Stimulated activated CD4-positive, alpha-beta T cell treated with anti-CD3 and anti-CD28 coated beads, TNF-alpha, amount 100 ng/mL, for 4 hours (primary cell): ENCODE measurements around the gene CPNE8.
"Not testable (repeated sequence)": the region's sequence is repeated elsewhere in the genome, so short reads cannot be mapped to it uniquely, and the experiment has no call there.

Experiments used
- DNase-seq, 3 experiments: peaks; one replicate each; pipeline ENCODE4 v3.0.0-alpha.2; 2020; ENCODE audit warnings: low read depth in 3 of 3

CPNE8 gene

DNA sequence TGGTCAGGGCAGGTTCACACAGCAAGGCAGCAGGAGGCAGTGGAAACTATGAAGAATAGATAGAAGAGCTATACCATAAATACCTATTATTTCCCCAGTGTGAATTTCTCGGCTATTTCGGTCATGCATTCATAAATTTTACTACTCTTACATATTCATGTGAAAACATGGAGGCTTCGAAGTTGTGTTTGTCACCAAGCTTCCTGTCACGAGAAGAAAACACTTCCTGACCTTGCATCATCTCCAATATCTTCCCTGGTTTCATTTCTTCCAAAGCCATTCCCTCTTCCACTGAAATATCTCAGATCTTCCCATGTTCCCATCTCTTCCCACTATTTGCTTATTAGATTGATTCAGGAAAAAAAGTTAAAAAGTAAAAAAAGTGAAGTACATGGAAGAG is 80.4 kb downstream of the CPNE8 start:
- DNase-seq: no peak

DNA sequence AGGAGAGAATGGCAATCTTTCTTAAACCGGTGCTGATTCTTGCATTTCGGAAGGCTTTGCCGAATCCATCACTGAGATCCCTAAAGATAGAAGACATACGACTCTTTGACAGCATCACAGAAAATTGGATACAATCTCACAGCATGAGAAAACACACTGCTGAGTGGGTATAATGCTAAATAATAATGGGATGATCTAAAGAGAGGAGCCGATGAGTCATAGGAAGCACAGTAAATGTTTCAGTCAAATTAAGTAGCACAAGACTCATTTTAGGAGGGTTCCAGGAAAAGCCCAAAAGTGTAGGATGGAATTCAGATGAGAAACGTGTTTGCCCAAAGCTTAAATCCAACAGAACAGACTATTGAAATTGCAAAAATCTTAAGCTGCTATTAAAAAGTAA is 81.7 kb downstream of the CPNE8 start:
- DNase-seq: no peak

GRCh38 chr12:38823314-38823713 is 82.1 kb downstream of the CPNE8 start:
- DNase-seq: no peak

GRCh38 chr12:38817942-38818341 is 87.4 kb downstream of the CPNE8 start:
- no peak for DNase-seq

DNA sequence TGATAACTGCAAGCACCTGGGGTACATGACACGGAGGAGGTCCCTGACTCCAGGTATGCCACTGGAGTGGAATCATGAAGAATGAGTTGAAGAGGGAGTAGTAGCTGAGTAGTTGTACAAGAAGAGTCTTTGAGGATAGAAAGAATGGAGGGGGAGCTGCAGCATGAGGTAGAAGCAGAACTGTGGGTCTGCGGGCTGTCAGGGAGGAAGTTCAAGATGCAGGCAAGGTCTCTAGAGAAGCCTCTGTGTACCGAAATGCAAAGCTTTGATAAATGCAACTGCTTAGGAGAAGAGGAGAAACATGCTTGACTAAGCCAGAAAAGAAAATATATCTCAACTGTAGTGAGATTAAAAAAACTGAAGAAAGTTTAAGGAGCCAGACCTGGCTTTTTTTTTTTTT is 91.5 kb downstream of the CPNE8 start:
- DNase-seq: no peak

DNA sequence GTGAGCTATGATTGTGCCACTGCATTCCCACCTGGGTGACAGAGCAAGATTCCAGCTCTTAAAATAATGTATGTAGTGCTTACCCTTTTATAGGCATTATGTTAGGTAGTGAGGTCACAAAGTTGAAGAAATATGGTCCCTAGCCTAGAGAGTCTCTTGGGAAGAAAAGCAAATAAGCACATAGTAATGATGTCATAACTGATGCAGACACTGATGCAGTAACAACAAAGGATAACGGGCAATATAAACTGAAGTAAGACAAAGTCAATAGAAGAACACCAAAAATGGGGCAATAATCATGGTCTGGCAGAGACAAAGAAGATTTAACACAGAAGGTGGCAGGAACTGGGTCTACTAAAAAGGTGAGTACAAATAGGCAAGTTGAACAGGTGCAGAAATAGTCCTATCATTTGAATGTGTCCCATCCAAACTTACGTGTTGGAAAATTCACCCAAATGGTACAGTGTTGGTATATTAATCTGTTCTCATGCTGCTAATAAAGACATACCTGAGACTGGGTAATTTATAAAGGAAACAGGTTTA is 93.5 kb downstream of the CPNE8 start:
- DNase-seq: no peak

- no peak for DNase-seq
These were observed 95.6 kb downstream of the CPNE8 start for GRCh38 chr12:38809832-38810231.

DNA sequence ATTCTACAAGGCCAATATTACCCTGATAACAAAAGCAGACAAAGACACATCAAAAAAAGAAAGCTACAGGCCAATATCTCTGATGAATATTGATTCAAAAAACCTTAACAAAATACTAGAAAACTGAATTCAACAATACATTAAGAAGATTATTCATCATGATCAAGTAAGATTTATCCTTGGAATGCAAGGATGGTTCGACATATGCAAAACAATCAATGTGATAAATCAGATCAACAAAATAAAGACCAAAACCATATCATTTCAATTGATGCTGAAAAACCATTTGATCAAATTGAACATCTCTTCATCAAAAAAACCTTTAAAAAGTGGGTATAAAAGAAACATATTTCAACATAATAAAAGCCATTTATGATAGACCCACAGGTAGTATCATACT is 117.3 kb downstream of the CPNE8 start:
- no peak for DNase-seq

GRCh38 chr12:38785381-38785780 is 120.0 kb downstream of the CPNE8 start:
- no peak for DNase-seq

DNA sequence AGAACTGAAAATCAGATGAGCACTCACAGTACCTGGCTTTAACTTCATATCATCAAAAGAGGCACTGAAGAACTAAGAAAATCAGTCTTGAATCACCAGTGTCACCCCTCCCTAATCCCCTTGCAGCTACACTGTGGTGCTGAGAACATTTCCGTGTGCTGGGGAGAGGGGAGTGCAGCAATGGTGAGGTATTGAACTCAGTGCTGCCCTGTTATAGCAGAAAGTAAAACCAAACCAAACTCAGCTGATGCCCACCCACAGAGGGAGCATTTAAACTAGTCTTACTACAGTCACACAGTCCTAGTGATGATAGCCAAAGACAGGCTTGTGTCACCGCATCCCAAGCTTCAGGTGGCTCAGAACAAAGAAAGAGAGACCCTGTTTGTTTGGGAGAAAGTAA is 122.1 kb downstream of the CPNE8 start:
- DNase-seq: no peak

DNA sequence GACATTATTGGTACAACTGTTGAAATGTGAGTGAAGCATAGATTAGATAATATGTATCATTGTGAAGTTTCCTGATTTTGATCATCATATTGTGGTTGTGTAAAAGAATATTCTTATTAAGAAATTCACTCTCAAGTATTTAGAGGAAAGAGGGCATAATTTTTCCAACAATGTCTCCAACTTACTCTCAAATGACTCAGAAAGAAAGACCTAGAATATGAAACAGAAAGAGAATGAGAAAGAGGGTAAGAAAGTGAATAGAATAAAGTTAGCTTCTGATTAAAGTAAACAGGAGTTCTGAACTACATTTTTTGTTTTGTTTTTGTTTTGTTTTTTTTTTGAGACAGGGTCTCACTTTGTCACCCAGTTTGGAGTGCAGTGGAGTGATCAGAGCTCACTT is 123.0 kb downstream of the CPNE8 start:
- DNase-seq: no peak

DNA sequence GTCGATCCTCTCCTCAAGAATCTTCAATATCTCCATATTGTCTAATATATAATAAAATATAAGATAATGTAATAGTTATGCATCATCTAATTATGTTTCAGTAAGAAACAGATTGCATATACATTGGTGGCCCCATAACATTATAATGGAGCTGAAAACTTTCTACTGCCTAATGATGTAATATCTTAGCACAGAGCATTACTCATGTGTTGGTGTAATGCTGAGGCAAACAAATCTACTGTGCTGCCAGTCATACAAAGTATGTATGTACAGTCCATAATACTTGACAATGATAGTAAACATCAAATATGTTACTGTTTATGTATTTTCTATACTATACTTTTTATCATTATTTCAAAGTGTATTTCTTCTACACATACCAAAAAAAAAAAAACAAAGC is 128.7 kb downstream of the CPNE8 start:
- no peak for DNase-seq

DNA sequence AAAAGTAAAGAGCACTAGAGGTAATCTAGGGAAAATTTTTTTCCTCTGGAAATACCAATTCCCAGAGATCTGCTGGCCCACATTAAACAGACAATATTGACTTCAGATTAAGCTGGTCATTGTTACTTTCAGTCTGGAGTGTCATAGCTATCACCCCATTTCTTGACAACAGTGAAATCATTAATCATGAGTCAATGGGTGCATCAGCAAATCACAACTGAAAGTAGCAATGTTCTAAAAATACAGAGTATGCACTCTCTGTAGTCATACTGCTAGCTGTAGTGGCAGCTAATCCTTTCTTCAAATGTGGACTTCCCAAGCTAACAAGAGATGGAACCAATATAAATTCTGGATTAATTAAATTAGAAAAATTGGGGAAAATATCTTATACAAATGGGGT is 129.9 kb downstream of the CPNE8 start:
- DNase-seq: no peak

DNA sequence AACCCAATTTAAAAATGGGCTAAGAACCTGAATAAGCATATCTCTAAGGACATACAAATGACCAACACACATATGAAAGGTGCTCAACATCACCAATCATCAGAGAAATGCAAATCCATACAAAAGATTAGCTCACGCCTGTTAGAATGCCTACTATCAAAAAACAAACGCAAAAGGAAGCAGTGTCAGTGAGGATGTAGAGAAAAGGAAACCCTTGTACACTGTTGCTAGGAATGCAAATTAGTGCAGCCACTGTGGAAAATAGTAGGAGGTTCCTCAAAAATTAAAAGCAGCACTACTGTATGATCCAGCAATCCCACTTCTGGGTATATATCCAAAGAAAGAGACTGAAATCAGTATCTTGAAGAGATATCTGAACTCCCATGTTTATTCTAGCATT is 133.0 kb downstream of the CPNE8 start:
- DNase-seq: no peak

- peak in 1 of 3 experiments; percentile 3 for DNase-seq
These were observed 133.5 kb downstream of the CPNE8 start for GRCh38 chr12:38771871-38772270.

GRCh38 chr12:38761636-38762342 is 143.6 kb downstream of the CPNE8 start:
- no peak for DNase-seq

GRCh38 chr12:38761111-38761510 is 144.3 kb downstream of the CPNE8 start:
- no peak for DNase-seq

DNA sequence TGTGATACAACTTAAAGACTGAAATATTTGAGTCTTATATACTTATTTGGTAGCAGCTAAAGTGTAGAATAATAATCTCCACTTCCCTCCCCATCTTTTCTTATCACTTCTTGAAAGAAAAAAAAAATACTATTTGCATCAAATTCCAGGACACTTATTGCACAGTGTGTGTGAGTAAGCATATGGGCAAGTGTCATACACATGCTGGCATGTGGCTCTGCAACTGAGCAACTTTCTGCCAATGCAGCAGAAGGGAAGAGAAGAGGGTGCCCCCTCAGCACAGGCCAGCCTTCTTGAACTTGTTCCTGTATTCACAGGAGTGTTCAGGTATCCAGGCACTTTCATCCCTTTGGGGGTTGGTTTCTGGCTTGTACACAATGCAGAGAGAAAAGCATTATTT is 145.8 kb downstream of the CPNE8 start:
- DNase-seq: no peak

GRCh38 chr12:38746744-38747143 is 158.6 kb downstream of the CPNE8 start:
- no peak for DNase-seq

GRCh38 chr12:38745601-38746000 is 159.8 kb downstream of the CPNE8 start:
- DNase-seq: no peak

GRCh38 chr12:38744041-38744440 is 161.3 kb downstream of the CPNE8 start:
- no peak for DNase-seq

- DNase-seq: not testable (repeated sequence)
These were observed 162.9 kb downstream of the CPNE8 start for GRCh38 chr12:38742496-38742895.

DNA sequence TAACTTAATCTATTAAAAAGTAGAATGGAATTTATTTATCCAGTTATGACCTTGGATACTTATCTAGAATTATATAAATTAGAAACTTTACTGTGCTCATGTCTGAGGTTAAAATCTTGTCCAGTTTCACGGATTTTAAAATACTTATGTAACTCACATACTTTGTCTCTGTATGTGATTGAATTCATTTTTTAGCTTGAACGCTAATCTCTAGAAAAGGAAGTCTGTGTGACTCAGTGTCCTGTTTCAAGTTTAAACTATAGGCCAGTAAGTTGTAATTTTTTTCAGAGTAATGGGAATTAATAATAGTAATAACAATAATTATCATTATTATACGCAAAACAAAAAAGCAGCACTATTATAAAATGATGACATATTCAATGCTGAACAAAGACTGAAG is 168.6 kb downstream of the CPNE8 start:
- DNase-seq: no peak

GRCh38 chr12:38732761-38733160 is 172.6 kb downstream of the CPNE8 start:
- DNase-seq: no peak
